Thyroid gland (tissue), 4 donors: Measurements from ENCODE around the gene AKAP7. TPM values are rescaled to one million over a fixed set of nuclear protein-coding genes. Genes with fewer than 3 reads are reported as not detected.

Experiments
- DNase-seq, 2 donors: peaks; one replicate each; pipeline ENCODE4 v3.0.0-alpha.2; 2019
- H3K27ac ChIP-seq, 3 donors: fragments of 200-600 bp; sonication (generic); 1 replicate in 2 of 3; 2 replicates in 1 of 3; pipeline ENCODE4 v1.5.1; 2016 to 2019; ENCODE audit warnings: mild to moderate bottlenecking in 1 of 3, moderate library complexity in 1 of 3
- H3K27me3 ChIP-seq: fragments of 200-600 bp; sonication (generic); one replicate; pipeline ENCODE4 v1.5.1; 2019
- H3K36me3 ChIP-seq, 2 donors: fragments of 200-600 bp; sonication (generic); one replicate each; pipeline ENCODE4 v1.5.1; 2016 to 2019
- H3K4me1 ChIP-seq, 2 donors: fragments of 200-600 bp; sonication (generic); one replicate each; pipeline ENCODE4 v1.5.1; 2017 to 2019
- H3K4me3 ChIP-seq, 3 donors: fragments of 200-600 bp; sonication (generic); replicated peaks in 1 of 3; 1 replicate in 2 of 3; 2 replicates in 1 of 3; pipeline ENCODE4 v1.5.1; 2016; ENCODE audit warnings: mild to moderate bottlenecking in 1 of 3
- H3K9me3 ChIP-seq: fragments of 200-600 bp; sonication (generic); one replicate; pipeline ENCODE4 v1.5.1; 2017
- POLR2A ChIP-seq, 2 donors: fragments of 450-650 bp; IDR thresholded peaks; one replicate each; pipeline ENCODE4 v1.6.1; 2017; ENCODE audit warnings: antibody characterized with exemption in 2 of 2, mild to moderate bottlenecking in 2 of 2, moderate library complexity in 1 of 2
- WGBS, 2 donors: methylation state at CpG; one replicate each; pipeline ENCODE4 v1.1.5; 2017; 5-methylcytosine and 5-hydroxymethylcytosine counted together
- intact Hi-C: fragments of 100-400 bp; cut with DNase I; formaldehyde crosslinking; loops from one replicate; pipeline ENCODE4 v1.15.1; 2023
- total RNA-seq, 4 donors: library from RNA; depleted of rRNA; stranded (reverse); fragments of >200 nt; gene quantifications; one replicate each; pipeline ENCODE4 v1.2.3, GENCODE V29; 2016
- TF ChIP-seq, protein P1 (sequence below), 6 experiments: fragments of 200-600 bp in 3 of 6; fragments of 450-650 bp in 3 of 6; sonication (generic) in 3 of 6; IDR thresholded peaks; one replicate each; pipeline ENCODE4 v1.5.1; 2016 to 2019; ENCODE audit warnings: antibody characterized with exemption in 6 of 6, mild to moderate bottlenecking in 2 of 6, inconsistent platforms in 1 of 6, moderate library complexity in 1 of 6

The AKAP7 gene
- total RNA-seq, 4 donors from 2014 or later, result 11.7 to 19.1 (median 12.4) TPM

DNA sequence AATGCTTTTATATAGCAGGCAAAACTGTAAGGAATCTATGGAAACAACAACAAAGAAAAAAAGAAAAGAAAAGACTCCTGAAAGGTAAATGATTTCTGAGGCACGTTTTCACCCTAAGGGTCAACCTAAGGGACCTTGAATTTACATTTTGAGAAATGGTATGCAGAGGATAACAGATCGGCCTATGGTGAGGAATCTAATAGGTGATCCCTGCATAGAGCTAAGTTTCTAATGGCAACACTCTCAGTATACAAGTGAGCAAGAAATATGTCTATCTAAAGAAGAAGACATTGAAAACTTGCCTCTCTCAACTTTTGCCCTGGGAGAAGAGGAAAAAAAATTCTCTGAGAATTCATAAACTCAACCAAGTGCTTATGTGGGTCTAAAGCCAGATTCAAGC lies 18.9 kb upstream of the AKAP7 start:
- Histone ChIP-seq H3K27me3 (no peaks in the 10 kb centered on the region), H3K27ac (no peak overlapping the region), H3K9me3 (no peaks in the 10 kb centered on the region), H3K4me3 (no peak overlapping the region), H3K36me3 (no peaks in the 10 kb centered on the region), H3K4me1 (no peaks in the 10 kb centered on the region)
- intact Hi-C loops, result loop anchor here (2.0 kb wide), 1 partner anchor 230 kb away; no protein-coding TSS in a partner anchor
- DNase-seq, result no peak
- 86 to 90% methylated on average over 2 of the region's 2 CpGs for WGBS, 2 donors
- no peak for TF ChIP-seq POLR2A (IDR thresholded peaks at IDR 0.05)
- TF ChIP-seq, protein P1, sequence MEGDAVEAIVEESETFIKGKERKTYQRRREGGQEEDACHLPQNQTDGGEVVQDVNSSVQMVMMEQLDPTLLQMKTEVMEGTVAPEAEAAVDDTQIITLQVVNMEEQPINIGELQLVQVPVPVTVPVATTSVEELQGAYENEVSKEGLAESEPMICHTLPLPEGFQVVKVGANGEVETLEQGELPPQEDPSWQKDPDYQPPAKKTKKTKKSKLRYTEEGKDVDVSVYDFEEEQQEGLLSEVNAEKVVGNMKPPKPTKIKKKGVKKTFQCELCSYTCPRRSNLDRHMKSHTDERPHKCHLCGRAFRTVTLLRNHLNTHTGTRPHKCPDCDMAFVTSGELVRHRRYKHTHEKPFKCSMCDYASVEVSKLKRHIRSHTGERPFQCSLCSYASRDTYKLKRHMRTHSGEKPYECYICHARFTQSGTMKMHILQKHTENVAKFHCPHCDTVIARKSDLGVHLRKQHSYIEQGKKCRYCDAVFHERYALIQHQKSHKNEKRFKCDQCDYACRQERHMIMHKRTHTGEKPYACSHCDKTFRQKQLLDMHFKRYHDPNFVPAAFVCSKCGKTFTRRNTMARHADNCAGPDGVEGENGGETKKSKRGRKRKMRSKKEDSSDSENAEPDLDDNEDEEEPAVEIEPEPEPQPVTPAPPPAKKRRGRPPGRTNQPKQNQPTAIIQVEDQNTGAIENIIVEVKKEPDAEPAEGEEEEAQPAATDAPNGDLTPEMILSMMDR (IDR thresholded peaks at IDR 0.05), result no peak

DNA sequence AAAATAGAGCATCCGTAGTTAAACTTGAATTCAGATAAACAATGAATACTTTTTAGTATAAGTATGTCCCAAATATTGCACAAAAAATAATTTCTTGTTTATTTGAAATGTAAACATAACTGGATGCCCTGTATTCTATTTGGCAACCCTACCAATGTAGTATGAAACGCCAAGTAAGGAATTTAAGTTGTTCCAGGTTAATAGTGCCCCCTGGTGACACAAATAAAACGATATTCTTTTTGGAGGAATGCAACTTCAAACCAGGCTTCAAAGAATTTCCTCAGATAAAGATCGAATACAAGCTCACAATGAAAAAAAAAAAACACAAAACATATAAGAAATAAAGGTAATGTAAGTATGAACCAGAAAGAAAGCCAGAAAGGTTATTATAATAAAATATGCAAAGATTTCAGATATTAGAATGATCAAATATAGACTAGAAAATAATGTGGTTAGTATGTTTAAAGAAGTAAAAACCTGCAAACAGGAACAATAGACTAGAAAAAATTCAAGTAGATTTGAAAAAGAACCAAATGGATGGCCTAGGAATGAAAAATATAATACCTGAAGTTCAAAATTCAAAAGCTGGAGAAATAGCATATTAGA lies 18.4 kb upstream of the AKAP7 start:
- intact Hi-C loops, result loop anchor here (2.0 kb wide), 1 partner anchor 230 kb away; no protein-coding TSS in a partner anchor
- Histone ChIP-seq H3K9me3 (no peaks in the 10 kb centered on the region), H3K27ac (no peak overlapping the region), H3K4me3 (no peak overlapping the region), H3K4me1 (no peaks in the 10 kb centered on the region), H3K36me3 (no peaks in the 10 kb centered on the region), H3K27me3 (no peaks in the 10 kb centered on the region)
- whole genome bisulfite sequencing, 2 donors, result 43 to 44% methylated on average over 4 of the region's 4 CpGs
- no peak for TF ChIP-seq POLR2A (IDR thresholded peaks at IDR 0.05)
- TF ChIP-seq, protein P1 (IDR thresholded peaks at IDR 0.05), result peak in 4 of 6 experiments; percentile 20 to 66 (median 48)
- DNase-seq, result no peak

DNA sequence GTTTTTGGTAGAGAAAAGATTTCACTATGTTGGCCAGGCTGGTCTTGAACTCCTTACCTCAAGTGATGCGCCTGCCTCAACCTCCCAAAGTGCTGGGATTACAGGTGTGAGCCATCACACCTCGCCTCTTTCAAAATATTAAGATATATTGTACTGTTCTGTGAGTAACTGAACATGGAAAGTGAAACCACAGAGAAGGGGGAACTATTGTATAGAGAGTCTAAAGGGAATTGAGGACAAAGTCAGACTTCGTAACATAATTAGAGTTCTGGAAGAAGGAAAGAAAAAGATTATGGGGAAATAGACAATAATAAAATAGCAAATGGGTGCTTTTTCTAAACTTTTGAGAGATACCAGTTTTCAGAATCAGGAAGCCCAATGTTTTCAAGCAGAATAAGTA lies 17.4 kb upstream of the AKAP7 start:
- Histone ChIP-seq H3K27ac (no peak overlapping the region), H3K27me3 (no peaks in the 10 kb centered on the region), H3K36me3 (no peaks in the 10 kb centered on the region), H3K4me1 (no peaks in the 10 kb centered on the region), H3K9me3 (no peaks in the 10 kb centered on the region), H3K4me3 (no peak overlapping the region)
- intact Hi-C loops, result loop anchor here (2.0 kb wide), 1 partner anchor 231 kb away; no protein-coding TSS in a partner anchor
- 90 to 93% methylated on average over 3 of the region's 3 CpGs for WGBS, 2 donors
- TF ChIP-seq, protein P1 (IDR thresholded peaks at IDR 0.05), result no peak
- no peak for TF ChIP-seq POLR2A (IDR thresholded peaks at IDR 0.05)
- DNase-seq, result no peak

DNA sequence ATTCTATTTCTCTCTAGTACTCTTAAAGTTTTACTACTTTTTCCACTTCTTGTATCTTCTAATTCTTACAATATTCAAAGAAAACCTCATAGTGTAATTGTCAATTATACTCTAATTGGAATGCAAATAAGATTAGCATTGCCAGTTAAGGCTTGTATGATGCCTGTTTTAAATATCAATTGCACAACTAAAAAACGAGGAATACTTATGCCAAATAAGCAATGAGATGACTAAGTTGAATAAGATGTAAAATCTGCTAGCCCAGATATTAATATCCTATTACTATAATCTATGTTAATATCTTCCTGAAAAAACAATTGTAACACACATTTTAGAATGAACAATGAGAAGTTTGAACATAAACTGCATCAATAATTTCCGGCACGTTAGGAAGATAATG lies 13.3 kb upstream of the AKAP7 start:
- Histone ChIP-seq H3K36me3 (no peaks in the 10 kb centered on the region), H3K4me1 (no peaks in the 10 kb centered on the region), H3K4me3 (no peak overlapping the region), H3K27ac (no peak overlapping the region), H3K9me3 (no peaks in the 10 kb centered on the region), H3K27me3 (no peaks in the 10 kb centered on the region)
- intact Hi-C loops, result no loop called here
- WGBS, 2 donors, result 52 to 67% methylated on average over 3 of the region's 3 CpGs
- TF ChIP-seq, protein P1 (IDR thresholded peaks at IDR 0.05), result no peak
- TF ChIP-seq POLR2A (IDR thresholded peaks at IDR 0.05), result no peak
- DNase-seq, result no peak

DNA sequence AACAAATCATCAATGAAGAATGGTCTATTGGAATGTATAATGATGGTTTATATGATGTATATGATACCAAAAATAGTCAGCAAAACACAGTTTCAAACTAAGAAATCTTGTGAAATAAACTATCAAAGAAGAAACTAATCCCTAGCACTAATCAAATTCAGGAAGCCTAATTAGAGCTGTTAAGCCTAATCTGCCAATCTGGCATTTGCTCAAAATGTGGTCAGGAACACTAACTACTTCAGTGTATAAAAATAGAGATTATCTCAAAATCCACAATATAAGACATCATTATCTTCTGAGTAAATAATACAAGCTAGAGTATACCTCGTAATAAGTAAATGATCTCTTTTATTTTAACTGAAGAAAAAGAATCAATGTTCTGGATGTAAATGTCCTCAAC lies 12.8 kb upstream of the AKAP7 start:
- intact Hi-C loops, result no loop called here
- H3K4me1 ChIP-seq, result no peaks in the 10 kb centered on the region
- no peak overlapping the region for H3K4me3 ChIP-seq
- H3K27me3 ChIP-seq, result no peaks in the 10 kb centered on the region
- H3K9me3 ChIP-seq, result no peaks in the 10 kb centered on the region
- DNase-seq, result no peak
- H3K27ac ChIP-seq, result no peak overlapping the region
- no peak for TF ChIP-seq POLR2A (IDR thresholded peaks at IDR 0.05)
- TF ChIP-seq, protein P1 (IDR thresholded peaks at IDR 0.05), result no peak
- H3K36me3 ChIP-seq, result no peaks in the 10 kb centered on the region
- WGBS, 2 donors, result 85 to 88% methylated on average over 1 of the region's 1 CpG
